ENCODE measurements around the gene RHOBTB1.
A peak's percentile ranks its signal among the peaks of the same experiment; 100 is the strongest.

RHOBTB1 gene

GRCh38 chr10:60901561-60902235, 42.3 kb downstream of the RHOBTB1 start:
- peak; percentile 50 for DNase-seq

- DNase-seq = no peak
Measured at GRCh38 chr10:60899266-60899665, 44.7 kb downstream of the RHOBTB1 start.

- DNase-seq = no peak
Measured at GRCh38 chr10:60898321-60898720, 45.7 kb downstream of the RHOBTB1 start.

- DNase-seq = no peak
Measured at GRCh38 chr10:60896810-60897209, 47.2 kb downstream of the RHOBTB1 start.

GRCh38 chr10:60896033-60896432, 48.0 kb downstream of the RHOBTB1 start:
- no peak for DNase-seq

- no peak for DNase-seq
Measured at GRCh38 chr10:60894786-60895185, 49.2 kb downstream of the RHOBTB1 start.

GRCh38 chr10:60893231-60893630, 50.8 kb downstream of the RHOBTB1 start:
- DNase-seq = no peak

GRCh38 chr10:60892571-60892970, 51.4 kb downstream of the RHOBTB1 start:
- no peak for DNase-seq

- no peak for DNase-seq
Measured at GRCh38 chr10:60890811-60891210, 53.2 kb downstream of the RHOBTB1 start.

GRCh38 chr10:60883187-60883586, 60.8 kb downstream of the RHOBTB1 start:
- DNase-seq = no peak

- no peak for DNase-seq
Measured at GRCh38 chr10:60878224-60878623, 65.8 kb downstream of the RHOBTB1 start.

GRCh38 chr10:60877777-60878120, 66.2 kb downstream of the RHOBTB1 start:
- no peak for DNase-seq

GRCh38 chr10:60877061-60877776, 66.8 kb downstream of the RHOBTB1 start:
- DNase-seq = no peak

GRCh38 chr10:60873758-60874157, 70.2 kb downstream of the RHOBTB1 start:
- DNase-seq = no peak

GRCh38 chr10:60872451-60872850, 71.5 kb downstream of the RHOBTB1 start:
- DNase-seq = no peak

- no peak for DNase-seq
Measured at GRCh38 chr10:60871215-60871614, 72.8 kb downstream of the RHOBTB1 start.

- DNase-seq = no peak
Measured at GRCh38 chr10:60870803-60871202, 73.2 kb downstream of the RHOBTB1 start.

GRCh38 chr10:60870416-60870728, 73.6 kb downstream of the RHOBTB1 start:
- no peak for DNase-seq

- DNase-seq = no peak
Measured at GRCh38 chr10:60869652-60870415, 74.2 kb downstream of the RHOBTB1 start.

- DNase-seq = no peak
Measured at GRCh38 chr10:60868946-60869345, 75.0 kb downstream of the RHOBTB1 start.

GRCh38 chr10:60865198-60865783, 78.7 kb downstream of the RHOBTB1 start:
- DNase-seq = no peak

- DNase-seq = no peak
Measured at GRCh38 chr10:60863796-60864195, 80.2 kb downstream of the RHOBTB1 start.

- no peak for DNase-seq
Measured at GRCh38 chr10:60862517-60862916, 81.5 kb downstream of the RHOBTB1 start.

- no peak for DNase-seq
Measured at GRCh38 chr10:60856405-60856804, 87.6 kb downstream of the RHOBTB1 start.
